ENCODE results near the gene TRPM7. TPM values are rescaled to one million over a fixed set of nuclear protein-coding genes. Genes with fewer than 3 reads are reported as not detected.

TRPM7 gene
- total RNA-seq, 2 experiments from 2014 or later = 29.0 to 30.0 TPM

- Histone ChIP-seq H3K27me3 (ENCODE audit: control insufficient read depth in 1 of 2, insufficient read depth in 2 of 2, low read length in 2 of 2) (no peaks in the 10 kb centered on the region), H3K4me3 (ENCODE audit: low read length) (no peak overlapping the region), H3K27ac (ENCODE audit: low read depth in 1 of 2, low read length in 2 of 2) (no peak overlapping the region), H3K9me3 (ENCODE audit: control insufficient read depth in 1 of 2, insufficient read depth in 1 of 2, low read length in 2 of 2) (no peaks in the 10 kb centered on the region), H3K36me3 (ENCODE audit: insufficient read depth, low read length) (peaks cover 53% of the 10 kb centered on the region), H3K4me1 (ENCODE audit: insufficient read depth, low read length) (no peaks in the 10 kb centered on the region)
- intact Hi-C loops (cut with DNase I, micrococcal nuclease) = no loop called here
- no peak overlapping the region for H3K4me3 Mint-ChIP-seq
- no peak overlapping the region for H3K27ac Mint-ChIP-seq
- H3K9me3 Mint-ChIP-seq = no peaks in the 10 kb centered on the region
- CTCF ChIA-PET = interaction anchor here (1.8 kb wide), 1 partner anchor 60 kb away, joined by 3 read pairs; no protein-coding TSS in a partner anchor
- TF ChIP-seq CTCF (IDR thresholded peaks at IDR 0.05) = no peak
- DNase-seq (no peak), ATAC-seq (ENCODE audit: poor library complexity) (no peak)
- H3K4me1 Mint-ChIP-seq (ENCODE audit: low read depth) = no peaks in the 10 kb centered on the region
- H3K36me3 Mint-ChIP-seq (ENCODE audit: low read depth) = peaks cover 58% of the 10 kb centered on the region
- POLR2A ChIA-PET = no interaction called here
- no peaks in the 10 kb centered on the region for H3K27me3 Mint-ChIP-seq
Observed at GRCh38 chr15:50718700-50719125, 32.1 kb upstream of the TRPM7 start.

- Histone ChIP-seq H3K36me3 (ENCODE audit: insufficient read depth, low read length) (peaks cover 16% of the 10 kb centered on the region), H3K4me3 (ENCODE audit: low read length) (no peak overlapping the region), H3K4me1 (ENCODE audit: insufficient read depth, low read length) (no peaks in the 10 kb centered on the region), H3K27ac (ENCODE audit: low read depth in 1 of 2, low read length in 2 of 2) (no peak overlapping the region), H3K27me3 (ENCODE audit: control insufficient read depth in 1 of 2, insufficient read depth in 2 of 2, low read length in 2 of 2) (no peaks in the 10 kb centered on the region), H3K9me3 (ENCODE audit: control insufficient read depth in 1 of 2, insufficient read depth in 1 of 2, low read length in 2 of 2) (no peaks in the 10 kb centered on the region)
- ChIA-PET POLR2A (no interaction called here), CTCF (interaction anchor here (1.1 kb wide), 1 partner anchor 20 kb away, joined by 3 read pairs; no protein-coding TSS in a partner anchor)
- Mint-ChIP-seq H3K4me3 (no peak overlapping the region), H3K27me3 (no peaks in the 10 kb centered on the region), H3K9me3 (no peaks in the 10 kb centered on the region), H3K27ac (no peak overlapping the region), H3K4me1 (ENCODE audit: low read depth) (no peaks in the 10 kb centered on the region), H3K36me3 (ENCODE audit: low read depth) (peaks cover 31% of the 10 kb centered on the region)
- DNase-seq (no peak), ATAC-seq (ENCODE audit: poor library complexity) (no peak)
- no peak for TF ChIP-seq CTCF (IDR thresholded peaks at IDR 0.05)
- intact Hi-C loops (cut with DNase I, micrococcal nuclease) = no loop called here
Observed at GRCh38 chr15:50712018-50712417, 25.4 kb upstream of the TRPM7 start.

- intact Hi-C loops (cut with DNase I, micrococcal nuclease) = no loop called here
- no peaks in the 10 kb centered on the region for H3K9me3 Mint-ChIP-seq
- no peaks in the 10 kb centered on the region for H3K4me1 ChIP-seq (ENCODE audit: insufficient read depth, low read length)
- peaks cover 34% of the 10 kb centered on the region for H3K36me3 Mint-ChIP-seq (ENCODE audit: low read depth)
- H3K36me3 ChIP-seq (ENCODE audit: insufficient read depth, low read length) = peaks cover 18% of the 10 kb centered on the region
- H3K27me3 ChIP-seq (ENCODE audit: control insufficient read depth in 1 of 2, insufficient read depth in 2 of 2, low read length in 2 of 2) = no peaks in the 10 kb centered on the region
- no peak overlapping the region for H3K4me3 Mint-ChIP-seq
- H3K27me3 Mint-ChIP-seq = no peaks in the 10 kb centered on the region
- DNase-seq (no peak), ATAC-seq (ENCODE audit: poor library complexity) (no peak)
- H3K4me1 Mint-ChIP-seq (ENCODE audit: low read depth) = no peaks in the 10 kb centered on the region
- CTCF ChIA-PET = no interaction called here
- no peak overlapping the region for H3K27ac ChIP-seq (ENCODE audit: low read depth in 1 of 2, low read length in 2 of 2)
- TF ChIP-seq CTCF (IDR thresholded peaks at IDR 0.05) = no peak
- POLR2A ChIA-PET = no interaction called here
- H3K27ac Mint-ChIP-seq = no peak overlapping the region
- no peak overlapping the region for H3K4me3 ChIP-seq (ENCODE audit: low read length)
- no peaks in the 10 kb centered on the region for H3K9me3 ChIP-seq (ENCODE audit: control insufficient read depth in 1 of 2, insufficient read depth in 1 of 2, low read length in 2 of 2)
Observed at GRCh38 chr15:50710585-50710984, 24.0 kb upstream of the TRPM7 start.

Measured in CD4-positive, alpha-beta T cell (primary cell).